GM19468 (cell line): ENCODE data around the gene CLDN8.

Source experiments
- ATAC-seq: cut with Tn5 transposase; IDR thresholded peaks from one replicate; pipeline ENCODE4 v1.9.1; 2021; ENCODE audit warnings: mild to moderate bottlenecking, moderate library complexity, moderate number of reproducible peaks; ENCODE audit not compliant: unreplicated experiment; ENCODE audit errors: extremely low read depth

CLDN8 gene

GRCh38 chr21:30216041-30216723 lies at the start of gene CLDN8:
TSS of gene CLDN8 (minus strand) at chr21:30216097. CDS start at chr21:30215925, 172 bp downstream.
- ATAC-seq = no peak

- ATAC-seq = no peak
Measured at GRCh38 chr21:30257773-30258172, 41.9 kb upstream of the CLDN8 start.

GRCh38 chr21:30256100-30256499 lies 40.2 kb upstream of the CLDN8 start:
- ATAC-seq = no peak

GRCh38 chr21:30255679-30256078 lies 39.8 kb upstream of the CLDN8 start:
- no peak for ATAC-seq

DNA sequence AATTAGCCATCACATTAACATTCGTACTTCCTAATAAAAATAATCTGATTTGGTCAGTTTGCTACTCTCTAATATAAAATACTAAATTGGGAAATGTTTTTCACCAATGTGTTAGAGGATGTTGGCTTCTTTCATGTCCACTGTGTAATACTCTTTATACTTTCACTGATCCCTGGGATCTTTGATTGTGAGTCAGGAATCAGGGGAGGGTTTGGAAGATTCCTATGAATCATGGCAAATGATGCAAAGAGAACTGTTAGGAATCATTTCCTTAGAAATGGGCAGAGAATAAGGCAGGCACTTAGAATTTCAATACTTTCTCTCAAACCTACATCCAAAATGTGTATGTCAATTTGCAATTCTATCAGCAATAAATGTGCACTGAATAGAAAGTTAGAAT lies 35.9 kb upstream of the CLDN8 start:
- ATAC-seq = no peak

- no peak for ATAC-seq
Measured at GRCh38 chr21:30249936-30250335, 34.0 kb upstream of the CLDN8 start.

DNA sequence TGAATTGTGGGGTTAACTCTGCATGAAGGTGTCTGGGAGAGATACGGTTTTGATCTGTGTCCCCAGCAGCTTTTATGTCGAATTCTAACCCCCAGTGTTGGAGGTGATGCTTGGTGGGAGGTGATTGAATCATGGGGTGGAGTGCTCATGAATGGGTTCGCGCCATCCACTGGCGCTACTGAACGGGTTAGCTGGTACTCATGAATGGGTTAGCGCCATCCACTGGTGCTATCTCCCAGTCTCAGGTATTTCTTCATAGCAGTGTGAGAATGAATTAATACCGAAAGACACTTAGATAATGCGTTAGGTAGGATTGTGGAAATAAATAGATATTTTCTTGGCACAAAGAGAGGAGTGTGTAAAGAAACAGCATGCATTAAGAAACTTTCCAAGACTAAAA lies 32.9 kb upstream of the CLDN8 start:
- ATAC-seq = no peak

GRCh38 chr21:30245061-30245460 lies 29.2 kb upstream of the CLDN8 start:
- ATAC-seq = no peak

DNA sequence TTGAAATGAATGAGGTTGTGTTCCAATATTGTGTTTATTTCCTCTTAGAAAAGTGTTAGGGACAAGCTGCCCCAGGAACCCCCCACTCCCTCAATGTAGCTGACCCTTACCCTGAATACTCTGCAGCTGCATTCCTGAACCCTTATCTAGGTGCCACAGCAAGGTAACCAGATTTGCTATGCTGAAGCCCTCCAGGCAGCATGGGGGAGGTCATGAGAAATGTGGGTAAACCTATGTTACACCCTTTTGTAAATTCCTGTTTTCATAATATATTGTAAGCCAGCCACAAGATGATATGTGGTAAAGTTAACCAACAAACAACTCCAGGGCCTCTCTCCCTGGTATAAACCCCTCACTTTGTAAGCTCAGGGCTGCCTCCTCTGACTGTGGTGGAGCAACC lies 27.8 kb upstream of the CLDN8 start:
- no peak for ATAC-seq

- no peak for ATAC-seq
Measured at GRCh38 chr21:30240661-30241060, 24.8 kb upstream of the CLDN8 start.

GRCh38 chr21:30238168-30238567 lies 22.3 kb upstream of the CLDN8 start:
- no peak for ATAC-seq

GRCh38 chr21:30234643-30235042 lies 18.7 kb upstream of the CLDN8 start:
- no peak for ATAC-seq

- ATAC-seq = no peak
Measured at GRCh38 chr21:30234050-30234449, 18.2 kb upstream of the CLDN8 start.

- ATAC-seq = no peak
Measured at GRCh38 chr21:30233228-30234020, 17.5 kb upstream of the CLDN8 start.

- no peak for ATAC-seq
Measured at GRCh38 chr21:30232011-30232410, 16.1 kb upstream of the CLDN8 start.

DNA sequence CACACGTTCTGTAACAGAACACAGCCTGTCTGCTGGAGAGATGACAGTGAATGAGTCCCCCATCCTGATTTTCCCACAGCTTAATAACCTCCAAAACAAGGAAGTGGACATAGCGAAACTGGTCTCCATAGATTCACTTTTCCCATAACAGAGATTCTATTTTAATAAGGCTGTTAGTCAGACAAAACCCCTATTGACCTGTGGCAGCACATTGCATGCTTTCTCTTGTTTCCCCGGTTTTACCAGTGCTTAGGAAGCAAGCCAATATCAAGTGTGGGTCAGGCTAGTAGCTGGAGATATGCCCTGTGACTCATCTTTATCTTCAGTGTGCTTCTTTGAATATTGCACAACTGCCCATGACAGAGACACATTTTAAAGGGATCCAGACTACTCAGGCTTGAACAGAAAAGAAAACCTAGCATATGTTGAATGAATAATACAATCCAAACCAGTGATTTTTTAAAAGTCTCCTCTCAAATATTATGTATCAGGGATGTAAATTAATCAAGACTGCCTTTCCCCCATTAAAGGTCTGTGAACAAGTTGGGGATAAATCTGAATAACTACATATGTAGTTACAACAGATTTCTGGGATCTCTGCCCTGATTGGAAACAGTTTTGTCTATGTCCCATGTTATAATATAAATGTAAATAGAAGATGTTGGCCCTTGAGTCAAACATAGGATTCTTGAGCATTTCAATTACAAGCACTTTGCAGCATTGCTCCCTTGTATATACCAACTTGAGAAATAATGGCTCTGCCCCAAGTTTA lies 11.9 kb upstream of the CLDN8 start:
- ATAC-seq = no peak

- ATAC-seq = no peak
Measured at GRCh38 chr21:30227128-30227527, 11.2 kb upstream of the CLDN8 start.

- ATAC-seq = no peak
Measured at GRCh38 chr21:30223596-30223995, 7.7 kb upstream of the CLDN8 start.

GRCh38 chr21:30222724-30223123 lies 6.8 kb upstream of the CLDN8 start:
- ATAC-seq = no peak

- ATAC-seq = no peak
Measured at GRCh38 chr21:30211071-30211470, 4.8 kb downstream of the CLDN8 start.

- ATAC-seq = no peak
Measured at GRCh38 chr21:30209601-30210000, 6.3 kb downstream of the CLDN8 start.
